Measurements from ENCODE around the gene CD40LG.

GRCh38 chrX:136598631-136599030 lies 49.3 kb upstream of the CD40LG start:
- TF ChIP-seq RAD21 (IDR thresholded peaks at IDR 0.05) (no peak), CTCF (IDR thresholded peaks at IDR 0.05; ENCODE audit: low read depth, low read length, missing input control) (no peak), ATF3 (IDR thresholded peaks at IDR 0.05) (no peak), YY1 (IDR thresholded peaks at IDR 0.05) (no peak)
